ENCODE results near the gene NOB1.
"Not testable (repeated sequence)": the region's sequence is repeated elsewhere in the genome, so short reads cannot be mapped to it uniquely, and the experiment has no call there.

GRCh38 chr16:69729030-69729429 is 25.7 kb downstream of the NOB1 start:
- TF ChIP-seq POLR2A (IDR thresholded peaks at IDR 0.05; ENCODE audit: low read depth, low read length); POLR2AphosphoS5 (IDR thresholded peaks at IDR 0.05; ENCODE audit: low read depth, low read length); TAF1 (IDR thresholded peaks at IDR 0.05; ENCODE audit: borderline replicate concordance, low read depth, low read length): not testable (repeated sequence)

Data from GM12892 (cell line).